Motor neuron (in vitro differentiated cells): ENCODE results near the gene CCDC197. TPM values are rescaled to one million over a fixed set of nuclear protein-coding genes. Genes with fewer than 3 reads are reported as not detected.

Experiments
- total RNA-seq, 8 experiments: library from RNA; unstranded; fragments of 300-600 nt; gene quantifications; 2 replicates each; pipeline versions ENCODE4 v1.2.3 to v1.2.4, GENCODE V29; 2022

The CCDC197 gene
- total RNA-seq, 8 experiments from 2014 or later = 0.08 to 0.66 TPM; not detected in 6

Other genes with a start within 250 kb of the CCDC197 start
- 1 to 10 TPM in 5 of 8 experiments, under 1 TPM in 3; 0.15 to 2.5 (median 1.5) TPM for gene PRIMA1, start 208.8 kb upstream of the CCDC197 start, total RNA-seq
- gene FAM181A, start 70.0 kb upstream of the CCDC197 start, total RNA-seq = 10 to 100 TPM in 2 of 8 experiments, 1 to 10 TPM in 3, not detected in 3; 8.9 to 29.9 (median 9.9) TPM
- gene ASB2, start 20.7 kb upstream of the CCDC197 start, total RNA-seq = 1 to 10 TPM in 3 of 8 experiments, under 1 TPM in 5; 0.07 to 2.1 (median 0.76) TPM
- gene OTUB2, start 29.0 kb downstream of the CCDC197 start, total RNA-seq = 1 to 10 TPM in 7 of 8 experiments, under 1 TPM in 1; 0.81 to 5.5 (median 3.9) TPM
- gene DDX24, start 83.9 kb downstream of the CCDC197 start, total RNA-seq = 100 to 1,000 TPM; 207 to 327 (median 243) TPM
- 10 to 100 TPM; 21.1 to 75.6 (median 30.4) TPM for gene IFI27L1, start 84.0 kb downstream of the CCDC197 start, total RNA-seq
- 100 to 1,000 TPM in 2 of 8 experiments, 10 to 100 TPM in 1, 1 to 10 TPM in 5; 3.3 to 795 (median 8.7) TPM for gene IFI27, start 113.4 kb downstream of the CCDC197 start, total RNA-seq
- 100 to 1,000 TPM in 3 of 8 experiments, 10 to 100 TPM in 5; 48.8 to 239 (median 90.8) TPM for gene IFI27L2, start 132.3 kb downstream of the CCDC197 start, total RNA-seq
- 10 to 100 TPM in 2 of 8 experiments, 1 to 10 TPM in 6; 2.1 to 13.8 (median 7.7) TPM for gene PPP4R4, start 177.0 kb downstream of the CCDC197 start, total RNA-seq